HG02970 (cell line): Measurements from ENCODE around the gene ATG10.
"Not testable (repeated sequence)": the region's sequence is repeated elsewhere in the genome, so short reads cannot be mapped to it uniquely, and the experiment has no call there.

ENCODE experiments used
- ATAC-seq: cut with Tn5 transposase; IDR thresholded peaks from one replicate; pipeline ENCODE4 v1.9.1; 2021; ENCODE audit warnings: mild to moderate bottlenecking, moderate library complexity, moderate number of reproducible peaks; ENCODE audit not compliant: unreplicated experiment, low FRiP score

ATG10 gene

DNA sequence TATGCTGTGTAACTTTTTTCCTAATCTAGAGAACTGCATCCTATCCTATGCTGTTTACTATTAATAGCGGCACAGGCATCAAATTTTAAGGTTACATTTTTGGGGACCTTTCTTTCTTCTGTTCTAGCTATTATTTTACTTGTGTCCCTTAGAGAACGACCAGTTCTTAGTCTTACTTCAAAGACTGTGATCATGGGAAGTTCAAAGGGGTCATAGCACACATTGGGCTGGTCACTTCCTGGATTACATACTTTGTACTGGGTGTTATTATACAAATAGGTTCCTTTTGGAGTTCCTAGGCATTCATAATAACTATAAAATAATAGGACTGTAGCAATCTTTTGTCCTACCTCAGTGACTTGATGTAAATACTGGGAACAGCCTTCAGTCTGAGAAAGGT lies 297.5 kb downstream of the ATG10 start:
- ATAC-seq, result not testable (repeated sequence)

DNA sequence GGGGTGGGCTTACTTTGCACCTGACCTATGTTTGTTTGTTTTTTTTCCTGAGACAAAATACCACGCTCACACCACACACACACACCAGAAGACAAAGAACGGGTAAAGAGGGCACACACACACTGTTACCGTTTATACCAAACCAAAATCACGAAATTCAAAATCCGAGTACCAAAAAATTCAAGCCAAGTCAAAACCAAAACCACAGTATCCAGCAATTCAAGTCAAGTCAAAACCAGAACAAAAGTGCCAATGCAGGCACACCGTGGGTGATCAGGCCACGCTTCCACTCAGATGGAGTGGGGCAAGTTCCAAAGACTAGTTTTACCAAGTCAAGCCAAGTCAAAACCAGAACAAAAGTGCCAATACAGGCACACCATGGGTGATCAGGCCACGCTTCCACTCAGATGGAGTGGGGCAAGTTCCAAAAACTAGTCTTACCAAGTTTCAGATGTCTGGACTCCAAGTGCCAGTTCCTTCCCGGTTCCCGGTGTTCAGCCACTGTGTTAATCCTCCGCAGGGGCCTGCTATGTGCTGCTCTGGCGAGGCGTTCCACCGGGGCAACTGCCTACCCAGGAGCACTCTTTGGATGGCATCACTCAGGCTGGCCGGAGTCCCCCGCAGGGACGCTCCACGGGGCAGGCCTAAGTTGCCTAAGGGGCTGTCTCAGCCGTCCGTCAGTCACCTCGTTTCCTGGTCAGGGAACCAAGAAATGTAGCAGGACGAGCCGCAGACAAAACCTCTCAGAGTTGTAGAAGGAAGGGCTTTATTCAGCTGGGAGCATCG lies 300.9 kb downstream of the ATG10 start:
- not testable (repeated sequence) for ATAC-seq

DNA sequence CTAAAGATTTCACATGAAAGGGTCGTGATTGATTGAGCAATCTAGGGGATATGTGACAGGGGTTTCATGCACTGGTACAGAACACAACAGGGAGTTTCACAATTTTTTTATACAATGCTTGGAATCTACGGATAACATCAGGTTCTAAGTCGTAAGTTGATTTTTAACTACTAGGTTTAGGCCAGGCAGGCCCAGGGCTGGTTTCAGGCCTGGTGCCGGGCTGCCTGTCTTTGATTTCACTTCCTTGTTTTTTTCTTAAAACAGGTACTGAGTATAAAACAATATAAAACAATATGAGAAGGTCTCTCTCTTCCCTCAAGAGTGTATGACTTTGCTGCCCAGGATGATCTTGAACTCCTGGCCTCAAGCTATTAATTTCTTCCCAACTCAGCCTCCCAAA lies 301.6 kb downstream of the ATG10 start:
- not testable (repeated sequence) for ATAC-seq

DNA sequence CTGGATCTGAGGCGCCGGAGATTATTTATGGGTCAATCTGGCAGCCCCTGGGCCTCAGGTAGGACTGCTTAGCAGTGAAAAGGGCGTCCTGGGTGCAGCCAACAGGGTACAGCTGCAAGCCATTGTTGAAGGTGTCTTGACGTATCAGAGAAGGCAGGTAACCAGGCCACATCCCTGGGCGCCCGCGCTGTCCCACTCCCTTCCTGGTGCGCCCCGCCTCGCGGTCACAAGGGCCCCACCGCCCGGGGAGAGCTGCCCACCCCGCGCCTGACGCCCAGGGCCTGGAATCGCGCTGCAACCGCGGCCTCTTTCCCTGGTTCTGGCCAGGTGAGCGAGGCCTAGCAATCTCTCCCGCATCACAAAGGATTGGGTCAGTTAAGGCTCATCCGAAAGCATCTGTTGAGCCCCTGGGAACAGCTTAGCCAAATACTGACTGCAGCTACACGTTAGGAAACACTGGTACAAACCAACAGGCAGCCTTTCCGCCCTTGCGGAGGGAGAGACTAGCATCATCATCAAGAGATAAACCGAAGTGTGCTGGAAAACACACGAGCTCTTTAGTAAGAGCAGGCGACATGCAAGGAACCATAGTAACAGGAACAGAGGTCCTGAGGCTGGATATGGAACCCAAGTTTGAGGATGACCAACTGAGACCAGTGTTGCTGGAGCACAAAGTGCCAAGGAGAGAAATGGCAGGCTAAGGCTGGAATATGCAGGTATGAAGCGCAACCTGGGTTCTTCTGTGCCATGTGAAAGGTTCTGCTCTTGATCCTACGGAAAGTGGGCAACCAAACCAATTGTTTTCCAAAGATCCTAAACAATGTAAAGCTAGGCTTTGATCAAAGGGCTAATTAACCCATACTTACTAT lies 302.8 kb downstream of the ATG10 start:
- no peak for ATAC-seq

DNA sequence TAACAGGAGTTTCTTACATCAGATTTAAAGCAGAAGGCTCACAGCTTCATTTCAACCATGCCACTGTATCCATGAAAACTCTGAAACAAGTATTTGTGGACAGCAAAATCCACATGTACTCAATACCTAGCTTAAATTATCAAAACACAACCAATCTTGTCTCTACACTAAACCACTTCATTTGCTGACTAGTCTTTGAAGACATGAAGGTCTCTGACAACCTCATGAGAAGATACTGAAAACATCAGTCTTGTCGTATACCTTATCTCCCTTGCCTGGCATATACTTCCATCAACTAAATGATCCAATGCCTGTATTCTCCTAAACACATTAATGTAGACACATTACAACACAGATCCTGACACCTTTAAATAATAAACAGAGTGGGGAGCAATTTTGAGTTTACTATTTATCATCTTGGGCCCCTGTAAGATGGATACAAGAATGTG lies 303.4 kb downstream of the ATG10 start:
- ATAC-seq, result no peak

DNA sequence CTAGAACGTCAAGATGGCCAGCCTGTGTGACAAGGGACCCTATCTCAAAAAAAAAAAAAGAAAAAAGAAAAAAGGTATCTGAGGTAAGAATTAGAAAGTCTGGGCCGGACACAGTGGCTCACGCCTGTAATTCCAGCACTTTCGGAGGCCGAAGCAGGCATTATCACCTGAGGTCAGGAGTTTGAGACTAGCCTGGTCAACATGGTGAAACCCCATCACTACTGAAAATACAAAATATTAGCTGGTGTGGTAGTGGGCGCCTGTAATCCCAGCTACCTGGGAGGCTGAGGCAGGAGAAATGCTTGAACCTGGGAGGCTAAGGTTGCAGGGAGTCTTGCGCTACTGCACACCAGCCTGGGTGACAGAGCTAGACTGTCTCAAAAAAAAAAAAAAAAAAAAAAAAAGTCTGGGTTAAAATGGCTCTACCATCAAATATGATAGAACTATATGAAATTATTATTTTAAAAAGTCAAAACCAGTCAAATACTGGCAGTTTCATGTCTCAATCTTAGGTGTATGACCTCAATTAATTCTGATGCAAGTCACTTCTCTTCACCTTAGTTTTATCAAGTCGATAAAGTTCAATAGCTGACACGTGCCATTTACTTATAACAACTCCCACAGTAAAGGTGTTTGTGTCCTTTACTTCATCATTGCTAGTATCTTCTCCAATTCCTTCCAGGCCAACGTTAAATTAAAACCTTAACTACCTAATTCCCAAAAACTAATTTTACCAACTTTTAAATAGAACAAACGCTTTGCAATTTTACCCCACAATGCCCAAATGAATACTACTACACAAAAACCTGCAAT lies 305.2 kb downstream of the ATG10 start:
- ATAC-seq, result no peak

DNA sequence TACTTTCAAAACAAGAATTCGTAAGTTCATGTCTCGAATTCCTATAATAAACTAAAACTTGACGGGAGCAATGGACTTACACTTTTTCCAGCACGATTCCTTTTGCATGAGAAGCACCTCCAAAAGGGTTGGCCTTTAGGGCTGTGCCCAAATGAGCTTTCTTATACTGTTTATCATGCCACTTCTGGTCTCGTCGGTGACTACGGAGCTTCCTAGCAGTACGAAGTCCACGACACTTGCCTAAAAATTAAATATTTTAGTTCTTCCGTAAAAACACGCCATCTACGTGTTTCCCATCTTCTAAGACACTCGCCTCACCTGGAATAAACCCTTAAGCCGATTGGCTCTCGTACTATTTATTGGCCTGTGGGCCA lies 305.8 kb downstream of the ATG10 start:
- no peak for ATAC-seq

DNA sequence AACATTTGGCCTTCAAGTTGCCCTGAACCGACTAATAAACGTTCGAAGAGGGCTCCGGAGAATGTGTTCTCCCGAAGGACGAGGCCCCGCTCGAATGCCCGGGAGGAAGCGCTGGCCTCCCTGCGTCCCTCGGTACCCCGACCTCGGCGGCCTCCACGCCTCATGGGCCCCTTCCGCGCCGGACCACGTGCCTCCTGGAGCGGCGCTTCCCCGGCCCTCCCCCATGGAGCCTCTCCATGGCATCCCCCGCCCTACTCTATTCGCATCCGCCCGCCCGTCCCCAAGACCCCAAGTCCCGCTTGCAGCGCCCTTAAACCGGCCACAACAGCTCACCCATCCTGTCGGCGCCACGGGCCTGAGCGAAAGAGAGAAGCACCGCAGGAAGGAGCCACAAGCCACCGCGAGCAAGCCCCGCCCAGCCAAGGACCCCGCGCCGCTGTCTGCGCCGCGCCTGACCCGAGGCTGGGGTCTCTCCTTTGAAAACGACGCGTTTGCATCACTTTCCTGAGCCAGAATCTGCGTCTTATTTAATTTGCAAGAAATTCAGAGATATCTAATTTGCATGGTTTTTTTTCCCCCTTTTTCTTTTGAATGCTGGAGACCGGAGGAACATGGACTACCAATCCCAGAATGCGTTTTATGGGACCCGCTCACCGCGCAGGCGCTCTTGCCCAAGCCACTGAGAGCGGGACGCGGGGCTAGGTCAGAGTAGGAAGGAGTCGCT lies 306.3 kb downstream of the ATG10 start, which contains the start of gene RPS23:
Gene RPS23 (minus strand): TSS at position 368 of the 724 bp plus-strand sequence. CDS start 31 bp downstream, at position 337.
- ATAC-seq, result peak; percentile 96

DNA sequence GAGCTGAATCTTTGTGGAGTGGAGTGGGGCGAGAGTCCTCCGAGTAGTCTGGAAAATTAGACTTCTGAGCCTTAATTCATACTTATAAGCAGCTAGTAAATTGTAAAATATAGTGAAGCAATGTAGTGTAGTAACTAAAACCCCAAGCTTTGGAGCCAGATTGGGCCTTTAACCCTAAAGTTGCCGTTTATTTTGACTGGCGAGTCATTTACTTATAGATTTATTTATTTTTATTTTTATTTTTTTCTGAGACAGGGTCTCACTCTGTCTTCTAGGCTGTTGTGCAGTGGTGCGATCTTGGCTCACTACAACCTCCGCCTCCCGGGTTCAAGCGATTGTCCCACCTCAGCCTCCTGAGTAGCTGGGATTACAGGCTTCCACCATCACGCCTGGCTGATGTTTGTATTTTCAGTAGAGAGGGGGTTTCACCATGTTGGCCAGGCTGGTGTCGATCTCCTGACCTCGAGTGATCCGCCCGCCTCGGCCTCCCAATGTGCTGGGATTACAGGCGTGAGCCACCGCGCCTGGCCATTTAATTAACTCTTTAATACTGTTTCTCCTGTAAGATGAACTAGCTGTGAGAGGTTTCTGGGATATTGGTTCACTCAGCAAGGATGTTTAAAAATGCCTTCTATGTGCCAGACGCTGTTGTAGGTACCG lies 307.0 kb downstream of the ATG10 start:
- ATAC-seq, result no peak

DNA sequence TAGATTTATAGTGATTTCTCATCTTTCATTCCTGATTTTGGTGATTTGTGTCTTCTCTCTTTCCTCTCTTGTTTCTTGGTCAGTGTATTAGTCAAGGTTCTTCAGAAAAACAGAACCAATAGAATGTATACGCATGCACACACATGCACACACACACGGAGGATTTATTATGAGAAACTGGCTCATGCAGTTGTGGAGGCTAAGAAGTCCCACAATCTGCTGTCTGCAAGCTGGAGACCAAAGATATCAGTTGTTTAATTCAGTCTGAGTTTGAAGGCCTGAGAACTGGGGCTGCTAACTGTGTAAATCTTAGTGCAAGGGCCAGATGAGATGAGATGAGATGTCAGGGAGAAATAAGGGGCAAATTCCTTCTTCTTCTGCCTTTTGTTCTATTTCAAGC lies 312.1 kb downstream of the ATG10 start:
- no peak for ATAC-seq

DNA sequence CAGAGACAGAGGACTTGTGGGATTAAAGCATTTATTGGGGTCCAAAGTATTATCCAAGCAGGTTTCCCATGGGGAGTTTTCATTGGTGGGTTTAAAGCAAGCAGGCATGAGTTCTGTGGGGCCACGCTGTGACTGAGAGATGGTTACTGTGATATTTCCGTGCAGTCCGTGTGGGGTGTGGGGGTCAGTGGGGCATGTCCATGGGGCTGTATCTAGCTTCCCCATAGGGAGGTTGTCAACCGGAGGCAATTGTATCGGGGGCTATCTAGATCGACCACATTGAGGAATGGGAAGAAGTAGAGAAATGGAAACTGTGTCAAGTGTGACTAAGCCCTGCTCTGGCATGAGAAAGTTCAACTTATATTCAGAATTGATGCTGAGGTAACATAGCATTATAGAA lies 313.4 kb downstream of the ATG10 start:
- no peak for ATAC-seq

DNA sequence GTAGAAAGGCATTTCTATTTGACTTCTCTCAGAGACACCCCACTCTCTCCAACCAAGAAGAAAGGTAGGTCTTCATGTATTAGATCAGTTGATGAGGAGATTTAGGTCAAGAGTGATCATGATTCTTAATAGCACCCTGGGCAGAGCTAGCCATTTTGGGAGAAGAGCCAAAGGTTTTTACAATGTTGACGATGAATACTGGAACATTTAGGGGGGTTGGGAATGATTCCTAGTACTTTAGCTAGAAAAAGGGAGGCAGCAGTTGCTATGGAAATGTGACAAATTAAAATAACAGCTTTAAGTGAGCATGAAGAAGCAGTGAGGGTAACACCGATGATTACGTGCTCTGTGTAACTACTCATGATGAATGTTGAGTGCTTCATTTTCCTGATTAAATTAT lies 315.8 kb downstream of the ATG10 start:
- ATAC-seq, result no peak

DNA sequence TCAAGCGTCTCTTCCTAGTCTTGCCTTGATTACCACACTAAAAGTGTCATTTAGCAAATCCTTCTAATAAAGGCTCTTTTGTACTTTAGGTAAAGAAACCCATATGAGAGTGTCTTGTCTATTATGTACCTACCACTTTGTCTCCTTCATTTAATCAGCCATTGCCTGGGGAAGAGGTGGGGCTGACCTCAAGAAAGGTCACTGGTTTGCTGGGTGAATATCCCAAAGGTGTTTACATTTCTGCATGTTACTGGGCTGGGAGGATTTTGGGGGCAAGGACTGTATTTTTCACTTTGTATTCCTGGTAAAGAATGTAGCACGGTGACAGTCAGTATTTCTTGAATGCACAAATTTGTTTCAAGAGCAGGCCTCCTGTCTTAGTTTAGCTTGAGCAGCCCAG lies 318.2 kb downstream of the ATG10 start:
- ATAC-seq, result no peak

DNA sequence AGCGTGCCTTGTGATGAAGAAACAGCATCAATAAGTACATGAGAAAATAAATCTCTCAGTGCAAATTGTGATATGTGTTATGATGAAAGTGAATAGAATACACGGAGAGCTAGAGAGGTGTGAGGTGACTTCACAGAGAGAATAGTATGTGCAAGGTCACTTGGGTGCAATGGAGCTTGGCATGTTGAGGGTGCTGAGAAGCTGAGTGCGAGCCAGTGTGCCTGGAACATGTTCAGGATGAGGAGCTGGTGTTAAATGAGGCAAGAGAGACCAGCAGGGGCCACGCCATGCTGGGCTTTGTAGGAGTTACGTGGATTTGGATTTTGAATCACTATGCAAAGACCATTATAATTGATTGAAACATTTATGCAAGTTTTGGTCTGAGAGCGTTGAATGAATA lies 319.1 kb downstream of the ATG10 start:
- no peak for ATAC-seq

DNA sequence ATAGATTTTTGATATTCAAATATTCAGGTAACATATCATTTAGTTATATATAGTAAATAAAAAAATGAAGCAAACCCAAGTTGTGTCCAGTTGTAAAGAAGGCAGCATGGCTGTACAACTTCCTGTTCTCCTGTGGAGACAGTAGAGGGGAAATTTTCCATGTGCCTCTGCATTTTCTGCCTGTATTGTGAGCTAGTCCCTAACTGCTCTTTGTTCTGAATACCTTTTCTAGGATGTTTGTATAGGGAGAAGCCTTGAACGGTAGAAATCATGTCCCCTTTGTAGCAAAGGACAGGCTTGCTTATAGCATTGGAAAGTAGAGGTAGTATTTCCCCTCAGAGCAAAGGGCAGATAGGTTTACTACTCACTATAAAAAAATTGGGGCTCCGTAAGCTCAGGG lies 319.6 kb downstream of the ATG10 start:
- no peak for ATAC-seq

DNA sequence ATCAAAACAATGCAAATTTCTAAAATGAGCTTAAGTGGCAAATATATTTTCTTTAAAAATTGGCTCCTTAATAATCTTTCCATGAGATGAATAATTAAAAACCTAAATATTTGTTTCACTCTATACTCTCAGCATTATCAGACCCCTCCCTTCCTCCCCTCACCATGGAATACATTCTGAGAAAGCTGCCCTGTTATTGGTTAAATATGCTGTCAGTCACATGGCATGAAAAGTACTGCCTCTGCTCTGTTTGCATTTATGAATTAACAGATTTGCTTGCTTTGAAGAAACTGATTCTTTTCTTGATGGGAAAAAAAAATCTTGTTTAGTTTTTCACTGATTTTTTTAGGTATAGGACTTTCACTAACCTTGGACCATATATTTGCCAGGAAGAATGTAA lies 323.3 kb downstream of the ATG10 start:
- no peak for ATAC-seq

DNA sequence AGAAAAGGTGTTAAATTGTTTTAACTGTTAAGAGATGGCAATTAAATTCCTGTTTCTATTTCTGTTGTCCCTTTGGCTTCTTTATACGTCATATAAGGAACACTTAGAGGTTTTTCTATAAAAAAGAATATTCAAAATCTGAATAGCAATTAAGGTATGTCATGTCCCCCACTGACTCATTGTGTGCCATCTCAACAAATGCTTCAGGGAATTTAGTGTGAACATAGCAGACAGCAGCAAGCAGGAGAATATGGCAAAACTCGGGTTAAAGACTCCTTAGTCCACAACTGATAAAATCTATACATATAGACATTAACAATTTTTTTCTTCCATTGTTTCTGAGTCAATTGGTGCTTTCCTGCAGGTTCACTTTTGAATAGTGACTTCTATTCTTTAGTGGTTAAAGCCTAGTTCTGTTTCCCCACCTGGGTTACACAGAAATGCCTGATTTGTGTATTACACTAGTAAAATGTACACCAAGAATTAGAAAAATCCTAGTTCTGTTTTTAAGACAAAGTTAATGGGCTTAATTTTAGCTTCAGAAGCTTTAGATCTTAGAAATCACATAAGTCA lies 324.2 kb downstream of the ATG10 start:
- no peak for ATAC-seq

DNA sequence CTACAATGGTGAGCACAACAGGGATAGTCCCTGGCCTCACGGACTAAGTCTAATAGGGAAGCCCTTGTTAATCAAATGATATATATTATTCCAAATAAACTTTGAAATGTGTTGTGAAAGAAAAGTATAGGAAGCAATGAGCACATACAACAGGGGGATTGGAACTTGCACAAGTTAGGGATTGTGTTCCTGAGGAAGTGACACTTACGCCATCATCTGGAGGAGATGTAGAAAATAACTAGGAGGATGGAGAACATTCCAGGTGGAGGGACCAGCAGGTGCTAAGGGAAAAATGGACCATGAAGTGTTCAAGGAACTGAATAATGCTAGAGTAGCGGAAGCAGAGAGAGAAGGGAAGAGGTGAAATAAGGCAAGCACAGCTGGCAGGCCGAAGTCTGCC lies 325.1 kb downstream of the ATG10 start:
- ATAC-seq, result no peak

DNA sequence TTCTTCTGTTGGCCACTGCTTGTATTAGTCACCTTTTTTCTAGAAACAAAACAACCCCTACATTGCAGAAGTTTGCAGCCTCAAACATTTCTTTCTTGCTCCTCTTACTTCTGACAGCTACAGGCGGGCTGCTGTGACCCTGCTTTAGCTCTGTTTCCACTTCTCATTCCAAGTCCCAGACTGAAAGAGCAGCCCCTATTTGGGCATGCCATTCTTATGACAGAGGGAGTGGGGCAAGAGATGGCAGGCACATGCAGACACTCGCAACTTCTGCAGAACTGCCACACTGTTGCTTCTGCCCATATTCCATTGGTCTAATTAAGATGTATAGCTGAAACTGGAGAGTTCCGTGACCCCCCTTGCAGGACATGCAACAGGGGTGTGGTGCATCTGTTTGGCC lies 325.9 kb downstream of the ATG10 start:
- no peak for ATAC-seq
